ENCODE results near the gene NCOA7. TPM values are rescaled to one million over a fixed set of nuclear protein-coding genes. Genes with fewer than 3 reads are reported as not detected.
A peak's percentile ranks its signal among the peaks of the same experiment; 100 is the strongest.

NCOA7 gene
- total RNA-seq, 6 experiments from 2014 or later: 27.1 to 29.3 (median 28.6) TPM

DNA sequence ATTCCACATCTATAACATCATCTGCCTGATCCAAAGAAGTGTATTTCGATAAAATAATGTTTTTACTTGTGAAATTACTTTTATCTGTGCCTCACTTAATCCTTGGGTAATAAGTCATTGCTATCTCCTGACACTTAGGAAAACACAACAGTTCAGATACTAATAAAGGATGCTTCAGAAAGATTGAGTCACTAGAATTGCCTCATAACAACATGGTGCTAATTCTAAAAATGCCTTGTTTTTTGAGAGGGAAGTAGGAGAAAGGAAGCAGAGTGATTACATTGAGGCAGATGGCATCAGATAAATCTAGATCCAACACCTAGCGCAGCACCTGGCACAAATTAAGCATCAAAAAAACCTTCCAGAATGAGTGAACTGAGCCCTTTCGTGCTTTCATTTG, 69.0 kb downstream of the NCOA7 start:
- no peak overlapping the region for H3K4me3 Mint-ChIP-seq
- peak; percentile 17 for DNase-seq
- H3K36me3 Mint-ChIP-seq (ENCODE audit: low read depth): no peaks in the 10 kb centered on the region
- TF ChIP-seq, protein P1, sequence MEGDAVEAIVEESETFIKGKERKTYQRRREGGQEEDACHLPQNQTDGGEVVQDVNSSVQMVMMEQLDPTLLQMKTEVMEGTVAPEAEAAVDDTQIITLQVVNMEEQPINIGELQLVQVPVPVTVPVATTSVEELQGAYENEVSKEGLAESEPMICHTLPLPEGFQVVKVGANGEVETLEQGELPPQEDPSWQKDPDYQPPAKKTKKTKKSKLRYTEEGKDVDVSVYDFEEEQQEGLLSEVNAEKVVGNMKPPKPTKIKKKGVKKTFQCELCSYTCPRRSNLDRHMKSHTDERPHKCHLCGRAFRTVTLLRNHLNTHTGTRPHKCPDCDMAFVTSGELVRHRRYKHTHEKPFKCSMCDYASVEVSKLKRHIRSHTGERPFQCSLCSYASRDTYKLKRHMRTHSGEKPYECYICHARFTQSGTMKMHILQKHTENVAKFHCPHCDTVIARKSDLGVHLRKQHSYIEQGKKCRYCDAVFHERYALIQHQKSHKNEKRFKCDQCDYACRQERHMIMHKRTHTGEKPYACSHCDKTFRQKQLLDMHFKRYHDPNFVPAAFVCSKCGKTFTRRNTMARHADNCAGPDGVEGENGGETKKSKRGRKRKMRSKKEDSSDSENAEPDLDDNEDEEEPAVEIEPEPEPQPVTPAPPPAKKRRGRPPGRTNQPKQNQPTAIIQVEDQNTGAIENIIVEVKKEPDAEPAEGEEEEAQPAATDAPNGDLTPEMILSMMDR (IDR thresholded peaks at IDR 0.05): no peak
- peaks cover under 1% of the 10 kb centered on the region; the same call in 1 of the 2 replicates for H3K27me3 Mint-ChIP-seq (ENCODE audit: insufficient read depth)
- peaks cover 14% of the 10 kb centered on the region for H3K4me1 Mint-ChIP-seq (ENCODE audit: low read depth)
- no peaks in the 10 kb centered on the region for H3K9me3 Mint-ChIP-seq
- no peak overlapping the region for H3K27ac Mint-ChIP-seq

DNA sequence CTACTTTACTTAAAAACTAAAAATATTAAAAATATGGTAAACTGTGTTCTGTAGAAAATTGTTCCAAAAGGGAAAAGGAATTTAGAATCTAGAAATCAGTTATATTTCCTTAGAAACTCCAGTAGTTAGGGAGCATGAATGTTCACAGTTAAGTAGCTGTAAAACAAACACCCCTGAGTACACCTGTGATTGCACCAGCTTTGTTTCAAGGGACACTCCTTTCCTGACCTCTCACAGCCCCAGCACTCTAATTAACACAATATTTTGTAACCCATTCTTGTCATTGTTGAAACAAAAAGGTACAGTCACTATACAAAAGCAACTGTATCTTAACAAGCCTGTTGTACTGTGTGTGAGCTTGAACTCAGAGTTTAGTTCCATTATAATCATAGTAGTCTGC, 72.3 kb downstream of the NCOA7 start:
- no peak overlapping the region for H3K27ac Mint-ChIP-seq
- no peaks in the 10 kb centered on the region for H3K36me3 Mint-ChIP-seq (ENCODE audit: low read depth)
- TF ChIP-seq, protein P1 (IDR thresholded peaks at IDR 0.05): no peak
- H3K4me3 Mint-ChIP-seq: no peak overlapping the region
- no peaks in the 10 kb centered on the region for H3K9me3 Mint-ChIP-seq
- DNase-seq: no peak
- H3K27me3 Mint-ChIP-seq (ENCODE audit: insufficient read depth): peaks cover 2% of the 10 kb centered on the region; the same call in 1 of the 2 replicates
- peaks cover 24% of the 10 kb centered on the region for H3K4me1 Mint-ChIP-seq (ENCODE audit: low read depth)

DNA sequence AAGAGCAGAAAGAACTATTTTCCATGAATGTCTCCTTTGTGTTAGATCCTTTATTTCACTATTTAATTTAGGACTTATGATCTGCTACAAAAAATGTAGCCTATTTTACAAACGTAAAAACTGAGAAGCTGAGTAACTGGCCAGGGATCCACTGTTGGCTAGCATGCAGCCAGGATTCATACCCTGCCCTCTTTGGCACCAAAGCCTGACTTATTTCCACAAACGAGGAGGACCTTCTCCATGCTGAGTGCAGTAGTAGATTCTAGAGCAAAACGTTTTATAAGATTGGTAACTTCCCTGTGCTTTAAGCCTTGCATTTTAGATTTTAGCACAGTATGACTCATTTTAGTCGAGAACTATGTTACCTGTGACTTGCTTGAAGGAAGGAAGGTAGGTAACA, 74.3 kb downstream of the NCOA7 start:
- H3K4me1 Mint-ChIP-seq (ENCODE audit: low read depth): peaks cover 24% of the 10 kb centered on the region
- H3K36me3 Mint-ChIP-seq (ENCODE audit: low read depth): 0 out of 2 replicates have a peak, but pooled peaks cover 5% of the 10 kb centered on the region
- no peak overlapping the region for H3K4me3 Mint-ChIP-seq
- no peaks in the 10 kb centered on the region for H3K9me3 Mint-ChIP-seq
- TF ChIP-seq, protein P1 (IDR thresholded peaks at IDR 0.05): no peak
- no peak for DNase-seq
- peaks cover 2% of the 10 kb centered on the region; the same call in 1 of the 2 replicates for H3K27me3 Mint-ChIP-seq (ENCODE audit: insufficient read depth)
- H3K27ac Mint-ChIP-seq: no peak overlapping the region

DNA sequence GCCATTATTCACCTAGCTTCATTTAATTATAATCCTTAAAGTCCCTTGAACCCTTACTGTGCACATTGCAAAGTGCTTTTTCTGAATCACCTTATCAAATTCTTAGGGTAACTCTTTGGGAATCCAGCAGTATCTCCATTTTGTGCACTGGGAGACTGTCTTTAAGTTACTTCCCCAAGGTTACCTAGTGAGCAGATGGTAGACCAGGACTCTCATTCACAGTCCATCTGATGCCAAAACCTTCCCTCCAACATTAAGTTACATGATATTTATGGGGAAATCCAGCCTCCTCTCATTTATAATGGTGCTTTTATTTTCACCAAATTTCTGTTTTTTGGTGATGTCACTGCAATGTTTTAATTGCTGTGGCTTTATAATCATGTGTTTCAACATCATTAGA, 75.7 kb downstream of the NCOA7 start:
- no peaks in the 10 kb centered on the region for H3K9me3 Mint-ChIP-seq
- peaks cover 2% of the 10 kb centered on the region; the same call in 1 of the 2 replicates for H3K27me3 Mint-ChIP-seq (ENCODE audit: insufficient read depth)
- DNase-seq: no peak
- TF ChIP-seq, protein P1 (IDR thresholded peaks at IDR 0.05): no peak
- H3K27ac Mint-ChIP-seq: no peak overlapping the region
- peaks cover 26% of the 10 kb centered on the region for H3K4me1 Mint-ChIP-seq (ENCODE audit: low read depth)
- H3K4me3 Mint-ChIP-seq: no peak overlapping the region
- 0 out of 2 replicates have a peak, but pooled peaks cover 14% of the 10 kb centered on the region for H3K36me3 Mint-ChIP-seq (ENCODE audit: low read depth)

DNA sequence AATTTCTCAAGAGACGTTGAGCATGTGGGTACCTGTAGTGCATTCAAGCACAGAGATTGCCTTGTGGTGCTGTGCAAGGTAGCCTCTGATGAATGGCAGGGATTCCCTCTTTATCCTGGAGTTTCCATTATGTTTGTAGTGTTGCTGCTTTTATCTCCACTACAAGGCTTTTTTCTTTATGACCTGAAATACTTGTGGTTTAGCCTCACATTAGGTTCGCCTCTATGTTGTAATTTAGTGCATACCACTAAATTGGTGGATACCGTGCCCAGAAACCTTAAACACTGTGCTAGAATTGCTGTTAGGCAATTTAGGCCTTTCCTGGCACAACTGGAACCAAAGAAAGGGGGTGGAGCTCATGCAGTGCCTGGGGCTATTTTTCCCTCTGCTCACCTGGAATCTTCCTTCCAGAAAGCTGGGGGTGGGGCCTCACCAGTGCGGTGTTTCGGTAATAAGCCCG, 76.8 kb downstream of the NCOA7 start:
- no peak overlapping the region for H3K4me3 Mint-ChIP-seq
- H3K27me3 Mint-ChIP-seq (ENCODE audit: insufficient read depth): peaks cover 2% of the 10 kb centered on the region; the same call in 1 of the 2 replicates
- H3K4me1 Mint-ChIP-seq (ENCODE audit: low read depth): peaks cover 37% of the 10 kb centered on the region
- H3K36me3 Mint-ChIP-seq (ENCODE audit: low read depth): 0 out of 2 replicates have a peak, but pooled peaks cover 14% of the 10 kb centered on the region
- DNase-seq: peak; percentile 80
- TF ChIP-seq, protein P1 (IDR thresholded peaks at IDR 0.05): no peak
- H3K27ac Mint-ChIP-seq: peak overlapping the region; percentile 52; the same call in 1 of the 2 replicates
- H3K9me3 Mint-ChIP-seq: no peaks in the 10 kb centered on the region

Measured in HFFc6 (cell line).